Renal cortical epithelial cell (primary cell): ENCODE results near the gene MED14. TPM values are rescaled to one million over a fixed set of nuclear protein-coding genes. Genes with fewer than 3 reads are reported as not detected.
A peak's percentile ranks its signal among the peaks of the same experiment; 100 is the strongest.
"Not testable (repeated sequence)": the region's sequence is repeated elsewhere in the genome, so short reads cannot be mapped to it uniquely, and the experiment has no call there.

Experiments used
- DNase-seq: peaks from one replicate; pipeline ENCODE4 v3.0.0-alpha.2; 2011; ENCODE audit warnings: low read depth
- total RNA-seq: library from RNA; depleted of rRNA; stranded (reverse); fragments of >200 nt; gene quantifications from 2 replicates; pipeline ENCODE4 v1.2.3, GENCODE V29; 2014

MED14 gene
- total RNA-seq, result 8.9 and 35.5 TPM in 2 replicates

DNA sequence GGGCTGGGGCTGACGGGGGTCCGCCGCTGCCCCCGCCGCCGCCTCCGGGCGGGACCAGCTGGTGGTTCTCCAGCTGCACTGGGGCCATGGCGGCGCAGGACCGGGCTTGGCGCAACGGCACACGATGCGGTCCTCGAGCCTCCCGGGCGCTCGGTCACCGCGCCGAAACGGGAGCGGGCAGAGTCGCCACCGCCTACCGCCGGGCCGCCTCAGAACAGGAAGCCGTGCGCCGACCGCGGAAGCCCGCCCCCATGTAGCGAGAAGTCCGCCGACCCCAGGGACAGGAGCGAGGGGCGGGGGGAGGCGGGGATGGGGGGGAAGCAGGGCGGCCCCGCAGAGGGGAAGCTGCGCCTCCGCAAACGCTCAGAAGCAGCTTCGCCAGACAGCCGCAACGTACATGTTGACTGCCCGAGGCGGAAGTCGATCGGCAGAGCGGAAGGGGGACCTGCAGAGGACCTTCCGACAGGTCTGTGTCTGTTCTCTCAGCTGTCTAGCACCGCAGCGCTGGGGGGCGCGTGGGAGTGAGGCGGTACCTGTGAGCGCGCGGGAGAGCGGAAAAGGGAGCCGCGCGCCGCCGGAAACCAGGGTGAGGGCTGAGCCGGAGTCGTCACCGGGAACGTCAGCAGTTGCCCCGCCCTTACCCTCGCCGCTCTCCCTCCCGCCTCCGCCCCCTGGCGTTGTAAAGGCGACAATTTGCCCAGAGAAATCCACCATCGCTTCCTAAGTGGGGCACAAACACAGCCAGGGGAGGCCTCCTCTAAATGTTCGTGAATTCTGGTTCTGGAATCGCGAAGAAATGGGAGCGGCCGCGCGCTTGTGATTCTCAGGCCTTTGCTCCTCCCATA, at the start of gene MED14:
TSS of gene MED14 (minus strand) at position 218 of the 845 bp plus-strand sequence. CDS start at position 88, 130 bp downstream.
- DNase-seq, result peak; percentile 62

DNA sequence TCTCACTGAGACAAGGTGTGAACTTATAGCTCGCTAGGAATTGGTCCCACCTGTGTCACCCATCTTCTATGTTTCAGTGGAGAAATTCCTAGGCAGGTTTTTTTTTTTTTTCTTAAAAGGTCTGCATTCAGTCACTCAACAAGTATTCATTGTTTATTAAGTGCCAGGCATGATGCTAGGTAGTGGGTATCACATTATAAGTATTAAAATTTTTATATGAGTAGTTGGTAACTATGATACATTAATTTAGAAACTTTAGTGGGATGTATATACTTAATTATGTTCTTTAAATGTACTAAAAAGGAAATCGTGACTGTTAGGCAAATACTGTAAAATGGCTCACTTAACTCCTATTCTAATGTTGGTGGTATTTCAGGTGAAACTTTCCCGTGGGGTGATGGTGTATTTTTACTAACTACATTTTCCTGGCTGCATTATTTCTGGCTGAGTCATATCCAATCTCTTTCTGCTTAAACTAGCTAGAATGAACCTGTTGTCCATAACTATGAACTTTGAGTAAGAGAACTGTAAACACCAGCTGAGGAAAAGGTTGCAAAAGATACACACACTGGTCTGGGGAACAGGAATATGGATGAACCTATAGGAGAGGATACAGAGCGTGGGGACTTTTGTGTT, 49.3 kb upstream of the MED14 start:
- peak; percentile 84 for DNase-seq

DNA sequence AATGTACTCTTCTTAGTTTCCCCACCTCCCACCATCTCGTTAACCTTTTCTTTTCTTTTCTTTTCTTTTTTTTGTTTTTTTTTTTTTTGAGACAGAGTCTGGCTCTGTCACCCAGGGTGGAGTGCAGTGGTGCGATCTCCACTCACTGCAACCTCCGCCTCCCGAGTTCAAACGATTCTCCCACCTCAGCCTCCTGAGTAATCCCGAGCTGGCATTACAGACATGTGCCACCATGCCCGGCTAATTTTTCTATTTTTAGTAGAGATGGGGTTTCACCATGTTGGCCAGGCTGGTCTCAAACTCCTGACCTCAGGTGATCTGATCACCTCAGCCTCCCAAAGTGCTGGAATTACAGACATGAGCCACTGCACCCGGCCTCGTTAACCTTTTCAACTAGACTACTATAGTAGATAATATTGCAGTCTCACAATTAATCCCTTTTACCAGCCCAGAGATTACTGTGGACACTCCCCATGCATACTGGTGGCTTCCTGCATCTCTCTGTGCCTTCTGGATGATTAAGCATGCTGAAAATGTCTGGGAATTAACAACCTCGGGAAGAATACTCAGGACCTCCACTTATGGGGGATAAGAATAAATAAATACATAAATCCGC, 47.4 kb upstream of the MED14 start:
- not testable (repeated sequence) for DNase-seq

DNA sequence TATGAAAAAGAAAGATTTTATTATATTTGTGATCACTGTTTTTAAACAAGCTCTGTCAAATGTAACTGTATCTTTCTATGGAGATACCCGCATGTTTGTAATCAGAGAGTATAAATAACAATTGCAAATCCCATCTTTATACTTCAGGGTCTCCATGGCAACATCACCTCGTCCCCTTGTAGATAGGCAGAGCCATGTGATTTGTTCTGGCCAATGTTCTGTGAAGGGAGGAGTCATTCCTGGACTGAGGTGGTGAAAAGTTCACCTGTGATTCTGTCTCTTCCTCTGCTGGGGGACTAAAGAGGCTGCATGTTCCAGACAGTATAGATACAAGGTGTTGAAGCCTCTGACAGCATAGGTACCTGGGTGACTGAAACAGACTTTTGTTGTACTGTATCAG, 45.6 kb upstream of the MED14 start:
- no peak for DNase-seq

DNA sequence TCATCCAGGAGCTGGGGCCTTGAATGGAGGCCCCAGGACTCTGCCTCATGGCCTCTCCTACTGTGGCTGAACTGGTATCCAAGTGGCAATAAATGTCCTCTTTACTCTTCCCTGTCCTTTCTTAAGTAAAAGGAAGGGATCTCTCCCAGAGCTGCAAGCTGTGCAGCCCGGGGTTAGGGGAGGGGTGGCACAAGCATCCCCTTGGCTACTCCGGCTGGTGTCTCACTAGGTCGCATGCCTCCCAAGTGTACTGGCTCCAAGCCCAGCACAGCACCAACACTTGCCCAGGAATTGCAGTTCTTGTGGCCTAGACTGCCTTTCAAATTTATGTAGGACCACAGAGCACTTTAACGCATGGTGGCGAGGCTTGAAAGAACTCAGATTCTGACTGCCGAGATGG, 44.7 kb upstream of the MED14 start:
- DNase-seq, result no peak

DNA sequence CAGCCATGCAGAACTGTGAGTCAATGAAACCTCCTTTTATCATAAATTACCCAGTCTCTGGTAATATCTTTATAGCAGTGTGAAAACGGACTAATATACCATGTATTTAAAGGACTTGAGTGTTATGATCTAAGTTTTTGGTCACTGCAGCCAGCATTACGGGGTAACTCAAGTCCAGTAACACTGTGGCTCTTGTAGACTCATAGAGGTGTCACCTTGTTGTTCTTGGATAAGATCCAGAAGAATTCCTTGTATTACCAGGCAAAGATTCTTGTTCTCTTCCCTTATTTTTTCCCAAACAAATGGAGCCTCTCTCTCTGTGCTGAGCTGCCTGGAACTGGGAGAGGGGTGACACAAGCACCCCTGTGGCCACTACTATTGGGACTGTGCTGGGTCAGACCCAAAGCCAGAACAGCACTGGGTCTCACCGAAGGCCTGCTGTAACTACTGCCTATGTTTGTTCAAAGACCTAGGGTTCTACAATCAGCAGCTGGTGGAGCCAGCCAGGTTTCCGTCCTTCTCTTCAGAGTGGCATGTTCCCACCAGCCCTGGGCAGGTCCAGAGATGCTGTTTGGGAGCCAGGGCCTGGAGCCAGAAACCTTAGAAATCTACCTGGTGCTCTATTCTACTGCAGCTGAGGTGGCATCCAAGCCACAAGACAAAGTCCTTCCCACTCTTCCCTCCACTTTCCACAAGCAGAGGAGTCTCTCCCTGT, 43.7 kb upstream of the MED14 start:
- peak; percentile 84 for DNase-seq

DNA sequence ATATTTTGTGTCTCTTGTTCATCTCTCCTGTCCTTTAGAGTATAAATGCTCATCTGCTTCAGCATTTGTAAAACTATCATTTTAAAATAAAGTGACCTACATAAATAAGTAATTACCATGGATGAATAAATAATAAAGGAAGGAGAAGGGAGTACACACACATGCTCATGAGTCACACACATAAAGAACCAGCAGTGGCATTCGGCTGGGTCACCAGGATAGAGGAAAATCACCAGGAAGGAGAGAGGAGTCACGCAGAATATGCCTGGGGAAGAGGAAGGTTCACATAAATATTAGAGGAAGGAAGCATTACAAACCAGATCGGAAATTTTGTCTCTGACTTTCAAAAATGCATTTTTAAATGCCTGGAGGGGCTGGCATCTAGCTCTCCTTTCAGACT, 38.5 kb upstream of the MED14 start:
- DNase-seq, result peak; percentile 83

DNA sequence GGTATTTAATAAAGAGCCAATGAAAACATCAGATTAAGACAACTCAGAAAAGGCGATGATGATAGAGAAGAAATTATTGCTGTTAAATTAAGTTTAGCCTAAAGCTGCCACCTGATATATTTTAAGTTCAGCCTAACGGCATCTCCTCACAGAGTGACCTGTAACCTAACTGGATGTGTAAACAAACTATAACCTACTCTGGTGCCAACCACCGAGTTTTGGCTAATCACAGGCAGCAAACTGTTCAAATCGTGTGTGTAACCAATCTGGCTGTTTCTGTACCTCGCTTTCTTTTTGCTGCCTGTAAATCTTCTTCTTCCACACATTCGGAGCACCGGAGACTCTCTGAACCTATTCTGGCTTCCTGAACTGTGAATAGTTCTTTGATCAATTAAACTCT, 37.8 kb upstream of the MED14 start:
- DNase-seq, result no peak

DNA sequence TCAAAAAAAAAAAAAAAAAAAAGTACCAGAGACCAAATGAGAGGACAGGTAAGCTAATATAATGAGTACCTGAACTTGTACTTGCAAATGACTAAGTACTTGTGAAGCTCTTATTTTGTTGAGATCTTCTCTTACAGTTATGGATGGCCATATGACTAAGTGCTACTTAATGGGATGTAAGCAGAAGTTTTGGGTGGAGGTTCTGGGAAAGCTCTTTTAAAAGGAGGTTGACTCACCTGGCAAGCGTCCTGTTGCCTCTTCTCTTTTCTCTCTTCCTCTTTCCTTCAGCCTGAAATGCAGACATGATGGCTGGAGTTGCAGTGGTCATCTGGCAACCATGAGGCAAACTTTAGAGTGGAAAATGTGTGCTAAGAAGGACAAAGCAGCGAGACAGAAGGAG, 36.9 kb upstream of the MED14 start:
- DNase-seq, result peak; percentile 63

DNA sequence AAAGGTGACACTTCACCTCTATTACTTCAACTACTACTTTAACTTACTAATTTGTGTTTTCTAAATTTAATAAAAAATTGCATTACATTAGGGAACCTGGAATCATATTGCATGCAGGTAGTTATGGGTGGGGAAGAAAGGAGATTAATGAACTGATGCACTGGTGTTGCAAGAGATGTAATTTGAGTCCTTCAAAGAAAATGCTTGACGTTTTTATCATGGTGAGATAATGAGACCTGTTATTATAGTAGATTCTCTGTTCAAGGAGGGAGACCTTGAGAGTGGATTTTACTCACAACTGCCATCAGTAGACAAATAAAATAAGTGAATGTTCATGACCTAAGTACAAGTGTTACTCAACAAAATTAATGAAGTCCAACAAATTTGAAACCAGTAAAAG, 26.4 kb upstream of the MED14 start:
- DNase-seq, result no peak

DNA sequence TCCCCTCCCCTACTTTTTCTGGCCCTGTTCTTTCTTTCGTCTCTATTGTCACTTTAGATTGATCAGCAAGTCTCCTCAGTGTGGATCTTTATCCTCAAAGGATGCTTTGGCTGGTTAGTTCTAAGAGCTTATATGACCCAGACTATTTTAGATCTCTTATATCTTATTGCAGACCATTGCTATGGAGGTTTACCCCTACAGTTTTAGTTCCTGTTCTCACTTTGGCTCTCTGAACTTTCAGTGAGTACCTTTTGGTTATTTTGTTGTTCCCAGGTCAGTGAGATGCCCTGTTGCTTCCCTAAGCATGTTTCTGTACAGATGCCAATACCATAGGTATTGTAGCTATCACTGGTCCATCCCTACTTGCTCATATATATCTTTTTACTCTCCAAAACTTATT, 24.0 kb upstream of the MED14 start:
- no peak for DNase-seq

DNA sequence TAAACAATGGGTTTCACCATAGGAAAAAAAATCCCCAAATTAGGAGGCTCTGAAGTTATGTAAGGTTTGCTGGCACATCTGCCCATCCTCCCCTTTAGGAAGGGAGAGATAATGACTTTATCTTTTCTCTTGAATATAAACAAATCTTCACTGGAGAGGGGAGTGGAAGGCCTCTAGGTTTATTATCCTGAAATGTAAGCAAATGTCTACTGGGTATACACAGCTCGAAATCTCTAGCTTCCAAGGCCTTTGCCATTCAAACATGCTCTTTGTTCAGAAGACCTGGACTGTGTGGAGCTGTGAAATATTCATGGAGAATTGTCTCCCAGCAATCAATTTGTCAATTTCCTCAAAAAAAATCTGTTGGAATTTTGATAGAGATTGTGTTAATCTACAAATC, 21.7 kb upstream of the MED14 start:
- no peak for DNase-seq

DNA sequence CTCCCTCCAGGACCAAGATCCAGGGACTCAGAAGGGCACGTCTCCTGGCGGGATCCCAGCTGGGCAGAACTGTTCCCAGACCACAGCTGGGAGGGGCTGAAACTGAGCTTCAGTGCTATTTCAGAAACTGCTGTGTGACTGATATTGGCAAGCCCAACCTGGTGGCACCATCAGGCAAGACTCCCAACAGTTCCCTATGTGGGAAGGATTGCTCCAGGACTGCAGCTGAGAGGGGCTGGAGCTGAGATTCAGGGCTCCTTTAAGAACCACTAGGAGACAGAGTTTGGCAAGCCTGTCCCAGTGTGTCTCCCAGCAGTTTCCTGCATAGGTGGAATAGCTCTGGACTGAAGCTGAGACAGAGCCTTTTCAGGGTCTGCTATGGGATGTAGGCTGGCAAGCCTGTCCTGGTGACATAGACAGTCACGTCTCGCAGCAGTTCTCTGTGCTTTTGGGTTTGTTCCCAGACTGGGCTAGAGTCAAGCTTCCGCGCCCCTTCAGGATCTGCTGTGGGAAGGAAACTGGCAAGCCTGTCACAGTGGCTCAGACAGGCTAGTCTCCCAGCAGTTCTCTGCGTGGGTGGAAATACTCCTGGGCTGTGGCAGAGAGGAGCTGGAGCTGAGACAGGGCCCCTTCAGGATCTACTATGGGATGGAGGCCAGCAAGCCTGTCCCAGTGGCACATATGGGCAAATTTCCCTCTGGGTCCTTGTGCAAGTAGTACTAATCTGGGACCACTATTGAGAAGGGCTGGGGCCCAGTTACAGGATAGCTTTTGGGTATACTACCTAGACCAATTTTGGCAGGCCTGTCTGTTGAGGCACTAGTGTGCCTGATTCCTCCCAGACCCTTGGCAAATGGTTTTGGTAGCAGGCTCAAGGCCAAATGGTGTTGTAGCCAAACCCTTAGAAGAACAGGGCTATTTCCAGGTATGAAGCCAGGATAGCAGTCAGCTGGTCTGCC, 20.2 kb upstream of the MED14 start:
- no peak for DNase-seq

DNA sequence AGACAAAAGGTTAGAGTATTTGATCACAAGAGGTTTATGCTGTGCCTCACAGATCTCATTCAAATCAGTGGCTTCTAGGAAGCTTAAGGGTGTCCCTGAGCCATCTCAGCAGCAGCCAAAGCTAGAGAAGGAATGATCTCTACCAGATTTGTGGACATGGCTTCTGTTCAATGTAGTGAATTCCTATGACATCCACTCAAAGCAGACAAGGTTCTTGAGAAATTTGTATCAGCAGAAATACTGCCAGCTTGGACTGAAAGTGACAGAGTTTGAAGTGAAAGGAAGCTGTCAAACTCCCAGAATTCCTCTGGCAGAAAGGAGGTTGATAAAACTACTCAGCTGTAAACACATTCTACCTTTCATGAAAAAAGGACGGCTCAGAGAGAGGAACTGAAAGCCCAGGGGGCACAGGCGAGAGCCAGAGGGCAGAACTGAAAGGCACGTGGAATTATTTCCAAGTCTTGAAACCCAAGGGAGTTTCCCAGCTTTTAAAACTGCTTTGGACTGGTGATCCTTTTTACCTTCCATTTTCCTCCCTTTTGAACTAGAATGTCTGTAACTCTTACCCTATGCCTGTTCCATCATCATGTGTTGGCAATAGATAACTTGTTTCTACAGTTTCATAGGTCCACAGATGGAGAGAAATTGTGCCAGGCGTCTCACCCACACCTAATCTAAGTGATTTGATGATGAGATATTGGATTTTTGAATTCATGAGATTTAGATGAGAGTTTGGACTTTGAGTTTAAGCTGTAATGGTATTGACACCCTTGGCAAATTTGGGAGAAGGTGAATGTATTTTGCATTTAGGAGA, 14.5 kb upstream of the MED14 start:
- peak; percentile 53 for DNase-seq

DNA sequence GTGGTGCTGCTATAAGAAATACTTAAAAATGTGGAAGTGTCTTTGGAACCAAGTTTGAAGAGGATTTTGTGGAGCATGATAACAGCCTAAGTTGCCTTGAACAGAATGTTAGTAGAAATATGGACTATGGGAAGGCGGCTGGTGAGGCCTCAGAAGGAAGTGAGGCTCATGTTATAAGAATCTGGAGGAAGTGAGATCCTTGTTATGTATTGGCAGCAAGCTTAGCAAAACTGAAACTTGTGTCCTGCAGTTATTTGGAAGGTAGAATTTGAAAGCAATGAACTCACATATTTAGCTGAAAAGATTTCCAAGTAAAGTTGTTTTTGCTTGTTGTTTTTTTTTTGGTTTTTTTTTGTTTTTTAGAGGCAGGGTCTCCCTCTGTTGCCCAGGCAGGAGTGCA, 13.6 kb upstream of the MED14 start:
- no peak for DNase-seq

DNA sequence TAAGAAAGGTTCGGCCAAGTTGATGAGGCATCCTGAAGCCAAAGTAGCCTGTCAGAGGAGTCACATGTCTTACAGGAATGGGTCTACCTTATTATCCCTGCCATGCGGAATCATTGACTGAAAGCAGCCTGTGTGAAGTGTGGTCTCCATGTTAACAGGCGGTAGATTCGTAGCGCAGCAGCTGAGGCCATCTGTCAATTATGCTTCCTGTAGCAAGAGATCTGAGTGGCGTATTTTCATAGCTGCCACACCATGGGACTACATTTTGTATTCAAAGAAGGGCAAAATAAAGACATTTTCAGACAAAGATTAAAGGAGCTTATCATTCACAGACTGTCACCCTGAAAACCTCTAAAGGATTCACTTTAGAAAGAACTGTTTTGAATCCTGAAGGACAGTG, 11.2 kb upstream of the MED14 start:
- DNase-seq, result no peak

DNA sequence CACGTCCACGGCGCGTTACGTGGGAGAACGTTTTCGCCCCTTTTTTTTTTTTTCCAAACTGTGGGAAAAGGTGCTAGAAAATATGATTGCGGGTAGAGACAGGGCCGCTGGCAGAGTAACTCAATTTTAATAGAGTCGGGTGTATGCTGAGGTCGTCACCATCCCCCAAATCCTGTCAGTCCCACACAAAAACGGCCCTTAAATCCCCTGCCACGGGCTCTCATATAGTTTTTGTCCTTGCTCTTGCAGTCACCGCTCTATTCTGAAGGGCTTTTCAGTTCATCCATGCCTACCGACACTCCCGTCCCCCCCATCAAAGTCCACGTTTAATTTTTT, 796 bp upstream of the MED14 start:
- no peak for DNase-seq

DNA sequence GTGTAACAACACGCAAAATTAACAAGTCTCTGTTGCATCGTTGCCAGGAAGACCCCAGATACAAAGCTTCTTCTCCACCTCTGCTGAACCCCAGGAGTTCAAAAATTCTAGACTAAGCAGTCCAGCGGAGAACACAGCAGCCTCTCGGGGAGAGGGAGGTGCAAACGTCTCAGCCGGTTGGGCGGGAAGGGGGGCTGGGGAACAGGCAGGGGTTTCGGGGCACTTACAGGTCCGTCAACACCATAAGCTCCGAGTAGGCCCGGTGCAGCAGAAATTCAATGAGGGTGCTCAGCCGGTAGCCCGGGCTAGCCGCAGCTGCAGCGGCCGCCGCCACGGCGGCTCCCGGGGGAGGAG, 394 bp downstream of the MED14 start:
- peak; percentile 7 for DNase-seq

DNA sequence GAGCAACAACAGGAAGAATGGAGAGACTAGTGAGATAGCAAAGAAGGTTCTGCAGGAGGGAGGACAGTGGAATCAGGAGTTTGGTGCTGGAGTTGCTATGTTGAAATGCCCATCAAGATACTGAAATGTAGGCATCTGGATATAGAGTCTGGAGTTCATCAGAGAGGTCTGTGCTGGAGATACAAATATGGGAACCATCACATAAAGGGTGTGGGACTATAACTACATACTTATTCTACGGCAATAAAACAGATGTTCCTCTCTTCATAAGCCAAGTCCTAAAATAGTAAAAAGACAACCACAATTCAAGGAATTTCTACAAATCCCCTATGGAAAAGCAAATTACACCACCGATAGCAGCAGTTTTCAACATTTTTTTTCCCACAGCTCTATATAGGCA, 1.6 kb downstream of the MED14 start:
- no peak for DNase-seq

DNA sequence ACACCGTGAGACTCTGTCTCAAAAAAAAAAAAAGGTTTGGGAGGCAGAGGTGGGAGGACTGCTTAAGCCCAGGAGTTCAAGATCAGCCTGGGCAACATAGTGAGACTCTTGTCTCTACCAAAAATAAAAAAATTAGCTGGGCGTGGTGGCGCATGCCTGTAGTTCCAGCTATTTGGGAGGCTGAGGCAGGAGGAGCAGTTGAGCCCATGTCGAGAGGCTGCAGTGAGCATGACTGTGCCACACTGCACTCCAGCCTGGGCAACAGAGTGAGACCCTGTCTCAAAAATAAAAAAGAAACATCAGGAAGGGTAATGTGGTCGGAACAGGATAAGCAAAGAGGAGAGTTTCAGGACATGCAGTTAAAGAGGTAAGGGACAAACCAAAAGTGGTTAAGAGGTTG, 2.8 kb downstream of the MED14 start:
- DNase-seq, result not testable (repeated sequence)
